GM21619 (cell line): ENCODE results near the gene SLC41A2.
"Not testable (repeated sequence)": the region's sequence is repeated elsewhere in the genome, so short reads cannot be mapped to it uniquely, and the experiment has no call there.

ENCODE experiments used
- ATAC-seq: cut with Tn5 transposase; IDR thresholded peaks from one replicate; pipeline ENCODE4 v1.9.1; 2021; ENCODE audit not compliant: unreplicated experiment

The SLC41A2 gene

DNA sequence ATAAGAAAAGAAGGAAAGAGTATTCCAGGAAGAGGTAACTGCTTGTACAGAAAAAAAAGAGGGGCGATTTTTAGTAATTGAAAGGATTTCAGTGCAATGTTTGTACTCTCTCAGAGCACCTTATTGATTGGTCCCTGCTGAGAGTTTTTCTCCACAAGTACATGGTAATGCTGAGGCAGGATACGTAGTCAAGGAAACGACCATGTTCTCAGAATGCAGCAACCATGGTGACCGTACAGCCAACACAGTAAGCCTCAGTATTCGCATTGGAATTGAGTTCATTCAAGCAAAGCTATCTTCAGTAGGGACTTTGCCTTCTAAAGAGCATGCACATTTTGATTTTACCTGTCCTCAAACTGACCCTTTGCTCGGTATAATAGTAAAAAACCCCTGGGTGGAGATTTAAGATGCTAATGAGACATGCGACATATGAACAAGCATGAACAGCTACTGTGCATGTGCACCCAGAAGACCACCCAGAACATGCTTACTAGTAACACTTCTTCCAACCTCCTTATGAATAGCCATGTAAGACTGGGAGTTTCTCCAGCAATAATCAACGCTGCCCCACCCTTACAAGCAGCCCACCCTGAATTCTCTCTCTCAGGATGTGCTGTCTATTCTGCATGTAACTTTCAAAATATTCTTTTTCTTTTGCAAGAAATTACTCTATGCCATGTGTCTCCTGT lies 6.2 kb upstream of the SLC41A2 start:
- no peak for ATAC-seq

DNA sequence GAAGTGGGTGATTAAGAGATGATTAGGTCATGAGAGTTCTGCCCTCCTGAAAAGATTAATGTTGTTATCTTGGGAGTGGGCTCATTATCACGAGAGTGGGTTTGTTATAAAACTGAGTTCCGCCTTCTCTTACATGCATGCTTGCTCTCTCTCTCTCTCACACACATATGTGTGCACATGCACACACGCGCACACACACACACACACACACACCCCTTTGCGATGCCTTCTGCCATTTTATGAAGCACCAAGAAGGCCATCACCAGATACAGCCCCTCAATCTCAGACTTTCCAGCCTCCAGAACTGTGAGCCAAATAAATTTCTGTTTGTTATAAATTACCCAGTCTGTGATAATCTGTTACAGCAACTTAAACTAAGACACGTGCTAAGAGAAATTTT lies 5.7 kb upstream of the SLC41A2 start:
- no peak for ATAC-seq

DNA sequence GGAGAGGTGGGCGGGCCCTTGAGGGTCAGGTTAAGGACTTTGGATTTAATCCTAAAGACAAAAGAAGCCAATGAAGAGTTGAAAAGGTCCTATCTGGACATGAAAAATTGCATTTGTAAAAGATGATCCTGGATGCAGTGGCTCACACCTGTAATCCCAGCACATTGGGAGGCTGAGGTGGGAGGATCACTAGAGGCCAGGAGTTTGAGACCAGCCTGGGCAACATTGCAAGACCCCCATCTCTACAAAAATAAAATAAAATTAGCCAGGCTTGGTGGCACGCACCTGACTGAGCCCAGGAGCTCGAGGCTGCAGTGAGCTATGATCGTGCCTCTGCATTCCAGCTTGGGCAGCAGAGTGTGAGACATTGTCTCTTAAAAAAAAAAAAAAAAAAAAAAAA lies 2.4 kb upstream of the SLC41A2 start:
- no peak for ATAC-seq

DNA sequence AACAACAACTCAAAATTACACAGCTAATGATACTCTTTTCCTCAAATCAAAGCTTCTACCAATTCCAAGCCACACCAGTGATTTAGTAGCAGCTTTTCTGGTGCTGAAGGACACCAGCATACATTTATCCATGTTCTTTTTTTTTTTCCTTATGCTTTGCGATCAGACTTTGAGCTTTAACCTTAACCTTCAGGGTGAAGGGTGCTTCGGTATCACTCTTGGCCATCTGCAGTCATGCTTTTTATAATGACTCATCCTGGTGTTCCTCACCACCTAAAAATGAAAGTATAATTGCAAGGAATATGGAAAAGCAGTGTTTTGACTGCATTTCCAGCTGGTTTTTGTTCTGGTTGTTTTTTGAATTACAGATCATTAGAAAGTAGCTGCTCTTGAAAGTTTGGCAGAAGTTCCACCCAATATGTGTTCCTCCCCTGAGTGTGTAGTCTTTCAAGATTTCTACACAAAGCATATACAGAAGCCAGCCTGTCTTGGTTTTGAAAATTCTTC lies 1.3 kb upstream of the SLC41A2 start:
- no peak for ATAC-seq

DNA sequence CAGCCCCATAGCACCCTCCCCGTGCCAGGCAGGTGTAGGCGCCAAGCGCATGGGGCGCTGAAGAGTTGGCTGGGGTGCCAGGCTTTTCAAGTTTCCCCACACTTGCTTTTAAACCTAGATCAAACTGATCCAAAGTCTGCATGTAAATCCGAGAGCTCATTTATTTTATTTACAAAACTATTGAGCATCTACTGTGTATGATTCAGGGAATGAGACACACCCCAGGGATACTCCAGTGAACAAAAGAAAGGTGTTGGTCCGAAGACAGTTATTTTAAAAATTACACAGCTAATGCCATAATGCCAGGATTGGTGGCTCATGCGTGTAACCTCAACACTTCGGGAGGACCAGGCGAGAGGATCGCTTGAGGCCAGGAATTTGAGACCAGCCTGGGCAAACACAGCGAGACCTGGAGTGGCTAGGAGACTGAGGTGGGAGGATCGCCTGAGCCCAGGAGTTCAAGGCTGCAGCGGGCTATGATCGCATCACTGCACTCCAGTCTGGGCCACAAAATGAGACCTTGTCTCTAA lies 780 bp upstream of the SLC41A2 start:
- no peak for ATAC-seq

DNA sequence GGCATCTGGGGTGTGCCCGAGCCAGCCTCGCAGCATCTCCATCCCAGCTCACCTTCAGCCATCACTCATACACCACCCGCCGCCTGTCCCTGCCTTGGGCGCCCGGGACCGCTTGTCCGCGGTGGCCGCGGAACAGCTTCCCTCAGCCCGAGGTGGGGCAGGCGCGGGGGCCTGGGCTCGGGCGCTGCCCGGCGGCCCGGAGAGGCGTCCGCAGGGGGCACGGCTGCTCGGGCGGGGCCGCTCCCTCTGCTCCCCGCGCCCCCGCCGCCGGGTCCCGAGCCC lies 430 bp downstream of the SLC41A2 start:
- peak; percentile 24 for ATAC-seq

DNA sequence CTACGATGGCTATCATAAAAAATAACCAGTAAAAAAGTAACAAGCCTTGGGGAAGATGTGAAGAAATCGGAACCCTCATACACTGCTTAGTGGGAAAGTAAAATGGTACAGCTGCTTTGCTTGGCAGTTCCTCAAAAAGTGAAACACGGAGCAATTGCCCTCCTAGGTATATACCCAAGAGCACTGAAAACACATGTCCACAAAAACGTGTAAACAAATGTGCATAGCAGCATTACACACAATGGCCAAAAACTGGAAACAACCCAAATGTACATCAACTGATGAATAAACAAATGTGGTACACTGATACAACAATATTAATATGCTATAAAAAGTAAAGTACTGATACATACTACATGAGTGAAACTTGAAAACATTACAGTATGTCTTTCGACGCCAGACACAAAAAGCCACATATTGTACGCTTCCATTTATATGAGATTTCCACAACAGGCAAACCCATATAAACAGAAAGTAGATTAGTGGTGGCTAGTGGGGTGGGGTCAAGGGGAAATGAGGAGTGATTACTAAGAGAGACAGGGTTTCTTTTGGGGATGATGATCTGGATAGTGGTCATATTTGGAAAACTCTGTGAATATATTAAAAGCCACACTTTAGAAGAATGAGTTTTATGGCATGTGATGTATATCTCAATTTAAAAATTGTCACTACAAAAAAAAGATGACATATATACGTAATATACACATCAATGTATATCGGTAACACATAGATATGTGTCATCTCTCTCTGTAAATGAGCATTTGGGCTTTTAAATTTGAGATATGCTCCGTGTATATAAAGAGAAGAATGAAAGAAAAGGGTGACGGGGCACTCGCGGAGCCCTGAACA lies 996 bp downstream of the SLC41A2 start:
- ATAC-seq = no peak

DNA sequence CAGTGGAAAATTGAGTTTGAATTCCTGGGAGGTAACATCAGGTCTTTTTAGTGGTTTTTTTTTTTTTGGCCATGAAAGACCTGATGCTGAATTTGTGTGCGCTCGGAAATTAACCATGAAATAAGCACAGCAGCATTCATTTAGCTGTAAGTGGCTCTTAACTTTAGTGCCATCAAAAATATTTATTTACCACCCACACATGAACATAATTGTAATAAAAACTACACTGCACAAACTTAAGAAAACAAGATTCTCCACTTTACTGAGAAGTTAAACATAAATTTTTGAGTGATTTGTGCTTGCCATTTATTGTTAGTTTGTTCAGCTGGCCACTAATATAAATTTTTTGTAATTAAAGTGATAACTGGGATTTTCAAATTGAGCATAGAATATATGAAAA lies 2.4 kb downstream of the SLC41A2 start:
- ATAC-seq = no peak

DNA sequence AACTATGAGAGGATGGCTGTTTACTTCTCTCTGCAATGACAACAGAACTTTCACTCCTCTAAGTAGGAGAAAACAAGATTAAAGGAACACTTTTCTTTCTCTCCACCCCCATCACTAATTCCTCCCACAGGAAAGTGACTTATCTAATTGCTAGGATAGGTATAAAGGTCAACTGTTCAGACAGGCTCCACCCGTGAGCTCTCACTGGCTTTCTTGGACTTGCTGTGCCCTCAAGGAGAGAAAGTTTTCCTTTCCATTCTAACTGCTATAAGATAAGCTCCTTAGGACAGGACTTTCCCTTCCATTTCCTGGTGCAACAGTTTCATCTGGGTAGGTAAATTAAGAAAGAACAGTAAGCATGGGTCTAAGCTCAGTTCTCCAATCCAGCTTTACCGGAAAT lies 4.8 kb downstream of the SLC41A2 start:
- ATAC-seq = no peak

DNA sequence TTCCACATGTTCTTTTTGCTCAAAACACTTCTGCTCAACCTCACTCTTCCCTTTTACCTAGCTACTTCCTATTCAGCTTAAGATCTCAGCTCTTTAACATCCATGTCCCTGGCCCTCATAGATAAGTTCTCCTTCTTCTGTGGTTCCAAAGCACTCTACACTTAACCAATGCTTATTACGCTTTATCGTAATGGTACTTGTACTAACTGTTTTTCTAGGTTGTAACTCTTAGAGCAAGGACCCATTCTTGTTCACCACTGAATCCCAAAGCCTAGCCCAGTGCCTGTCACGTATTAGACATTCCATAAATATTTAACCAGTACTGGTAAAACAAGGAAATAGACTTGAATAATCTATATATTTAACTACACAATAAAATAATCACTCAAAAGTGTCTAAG lies 5.3 kb downstream of the SLC41A2 start:
- no peak for ATAC-seq

DNA sequence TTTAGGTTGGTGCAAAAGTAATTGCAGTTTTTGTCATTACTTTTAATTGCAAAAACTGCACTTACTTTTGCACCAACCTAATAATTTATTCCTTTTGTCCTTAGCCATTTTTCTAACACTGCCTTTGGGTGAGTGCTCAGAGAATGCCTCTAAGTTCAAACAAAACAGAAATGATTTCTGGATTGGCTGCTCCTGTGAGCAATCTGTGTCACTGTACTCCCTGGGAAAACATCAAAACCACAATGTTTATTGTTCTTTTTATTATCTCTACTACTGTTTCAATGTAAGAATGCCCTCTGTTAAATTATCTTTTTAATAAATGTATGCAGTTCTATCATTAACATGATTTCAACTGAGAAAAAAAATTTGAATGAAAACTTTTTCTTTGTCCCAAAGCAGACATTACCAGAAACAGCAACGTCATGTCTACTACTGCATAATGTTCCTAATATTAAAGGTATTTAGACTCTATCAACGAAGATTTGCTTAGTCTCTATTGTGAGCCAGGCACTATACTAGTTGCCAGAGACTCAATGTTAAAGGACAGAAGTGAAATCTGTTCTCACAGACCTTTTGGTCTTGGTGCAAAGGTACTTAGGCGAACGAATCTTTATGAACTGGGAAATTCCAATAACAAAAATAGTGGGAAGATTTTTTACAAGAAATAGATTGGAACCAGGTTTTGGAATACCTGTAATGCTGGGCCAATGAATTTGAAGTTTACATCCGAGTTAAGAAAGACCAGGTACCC lies 6.2 kb downstream of the SLC41A2 start:
- no peak for ATAC-seq

DNA sequence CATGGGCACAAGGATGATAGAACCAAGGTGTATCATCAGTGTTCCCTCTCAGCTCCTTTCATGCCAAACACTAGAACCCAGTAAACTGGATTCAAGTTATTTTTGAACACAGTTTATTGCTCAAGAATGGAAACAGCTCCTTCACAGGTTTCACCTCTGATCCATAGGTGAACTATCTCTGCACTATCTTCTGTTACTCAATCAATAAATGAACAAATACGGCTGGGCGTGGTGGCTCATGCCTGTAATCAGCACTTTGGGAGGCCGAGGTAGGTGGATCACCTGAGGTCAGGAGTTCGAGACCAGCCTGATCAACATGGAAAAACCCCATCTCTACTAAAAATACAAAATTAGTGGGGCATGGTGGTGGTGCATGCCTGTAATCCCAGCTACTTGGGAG lies 9.4 kb downstream of the SLC41A2 start:
- not testable (repeated sequence) for ATAC-seq

DNA sequence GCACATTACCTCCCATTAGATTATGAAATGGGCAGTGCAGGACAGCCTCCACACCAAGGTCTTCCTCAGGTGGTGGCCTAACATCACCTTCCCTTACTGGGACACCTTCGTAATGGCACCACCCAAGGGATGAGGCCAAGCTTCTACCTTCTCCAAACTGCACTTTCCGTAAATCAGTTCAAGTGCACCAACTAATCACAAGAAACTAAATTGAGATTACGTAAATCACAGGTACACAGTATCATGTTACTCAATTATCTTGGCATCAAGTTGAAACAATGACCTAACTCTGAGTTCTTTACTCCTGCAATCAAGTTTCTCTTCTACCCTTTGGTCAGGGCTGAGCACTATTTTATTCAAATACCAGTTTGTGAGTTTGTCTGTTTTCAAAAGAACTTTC lies 13.8 kb downstream of the SLC41A2 start:
- no peak for ATAC-seq

DNA sequence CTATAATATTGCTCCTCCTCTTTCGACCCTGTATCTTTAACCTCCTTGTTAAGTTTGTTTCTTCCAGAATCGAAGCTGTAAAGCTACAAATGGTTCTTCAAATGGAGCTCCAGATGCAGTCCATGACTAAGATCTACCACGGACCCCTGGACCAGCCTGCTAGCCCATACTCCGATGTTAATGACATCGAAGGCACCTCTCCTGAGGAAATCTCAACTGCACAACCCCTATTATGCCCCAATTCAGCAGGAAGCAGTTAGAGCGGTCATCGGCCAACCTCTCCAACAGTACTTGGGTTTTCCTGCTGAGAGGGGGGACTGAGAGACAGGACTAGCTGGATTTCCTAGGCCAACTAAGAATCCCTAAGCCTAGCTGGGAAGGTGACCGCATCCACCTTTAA lies 14.7 kb downstream of the SLC41A2 start:
- ATAC-seq = not testable (repeated sequence)

DNA sequence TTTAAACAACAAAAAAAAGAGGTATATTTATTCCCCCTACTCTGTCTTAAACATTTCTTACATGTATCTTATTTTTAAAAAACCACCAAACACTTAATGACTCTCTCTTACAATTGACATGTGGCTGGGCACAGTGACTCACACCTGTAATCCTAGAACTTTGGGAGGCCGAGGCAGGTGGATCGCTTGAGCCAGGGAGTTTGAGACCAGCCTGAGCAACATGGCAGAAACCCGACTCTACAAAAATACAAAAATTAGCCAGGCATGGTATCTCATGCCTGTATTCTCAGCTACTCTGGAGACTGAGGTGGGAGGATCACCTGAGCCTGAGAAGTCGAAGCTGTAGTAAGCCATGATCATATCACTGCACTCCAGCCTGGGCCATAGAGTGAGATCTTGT lies 16.0 kb downstream of the SLC41A2 start:
- ATAC-seq = no peak

DNA sequence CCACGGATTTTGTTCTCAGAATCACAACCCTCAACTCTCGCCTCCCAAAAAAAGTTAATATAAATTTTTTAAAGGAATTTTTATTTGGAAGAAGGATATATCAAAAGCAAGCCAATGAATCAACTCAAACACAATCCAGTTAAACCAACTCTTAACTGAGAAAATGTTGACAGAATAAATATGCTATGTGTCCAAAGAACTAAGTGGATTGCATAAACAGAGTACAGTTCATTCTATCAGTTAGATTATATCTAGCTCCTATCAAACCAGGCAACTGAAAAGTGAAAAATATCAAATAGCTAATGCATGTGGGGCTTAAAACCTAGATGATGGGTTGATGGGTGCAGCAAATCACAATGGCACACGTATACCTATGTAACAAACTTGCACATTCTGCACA lies 16.6 kb downstream of the SLC41A2 start:
- ATAC-seq = no peak

DNA sequence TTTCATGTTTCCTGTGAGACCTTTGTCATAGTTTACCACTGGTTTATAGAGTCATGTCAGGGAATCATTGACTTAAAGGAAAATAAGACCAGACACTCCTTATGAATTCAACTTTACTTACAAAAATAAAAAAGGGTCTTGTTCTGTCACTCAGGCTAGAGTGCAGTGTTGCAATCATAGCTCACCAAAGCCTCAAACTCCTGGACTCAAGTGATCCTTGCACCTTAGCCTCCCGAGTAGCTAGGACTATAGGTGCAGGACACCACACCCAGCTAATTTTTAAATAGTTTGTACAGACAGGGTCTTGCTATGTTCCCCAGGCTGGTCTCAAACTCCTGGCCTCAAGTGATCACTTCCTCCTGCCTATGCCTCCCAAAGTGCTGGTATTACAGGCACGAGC lies 19.0 kb downstream of the SLC41A2 start:
- no peak for ATAC-seq

DNA sequence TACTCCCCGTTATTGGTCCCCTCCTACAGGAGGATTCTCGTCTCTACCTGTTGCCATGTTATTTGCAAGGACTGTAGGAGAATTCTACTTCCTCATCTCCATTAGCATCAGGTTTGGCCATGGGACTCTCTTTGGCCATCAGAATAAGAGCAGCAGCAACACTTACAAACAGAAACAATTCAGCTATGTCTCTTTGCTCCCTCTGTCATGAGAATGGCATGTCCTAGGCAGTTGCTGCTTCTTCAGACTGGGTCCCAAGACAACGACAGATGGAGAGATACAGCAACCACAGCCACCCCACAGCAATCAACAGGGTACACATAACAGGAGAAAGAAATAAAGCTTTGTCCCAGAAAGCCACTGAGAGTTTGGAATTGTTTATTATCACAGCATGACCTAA lies 19.7 kb downstream of the SLC41A2 start:
- no peak for ATAC-seq

DNA sequence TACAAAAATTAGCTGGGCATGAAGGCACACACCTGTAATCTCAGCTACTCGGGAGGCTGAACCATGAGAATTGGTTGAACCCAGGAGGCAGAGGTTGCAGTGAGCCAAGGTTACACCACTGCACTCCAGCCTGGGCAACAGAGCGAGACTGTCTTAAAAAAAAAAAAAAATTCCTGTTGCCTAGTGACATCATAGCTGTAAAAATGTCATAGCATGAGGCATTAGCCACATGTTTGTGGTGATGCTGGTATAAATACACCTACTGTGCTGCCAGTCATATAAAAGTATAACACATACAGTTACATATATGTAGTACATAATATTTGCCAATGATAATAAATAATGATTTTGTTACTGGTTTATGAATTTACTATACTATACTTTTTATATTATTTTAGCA lies 22.2 kb downstream of the SLC41A2 start:
- no peak for ATAC-seq

DNA sequence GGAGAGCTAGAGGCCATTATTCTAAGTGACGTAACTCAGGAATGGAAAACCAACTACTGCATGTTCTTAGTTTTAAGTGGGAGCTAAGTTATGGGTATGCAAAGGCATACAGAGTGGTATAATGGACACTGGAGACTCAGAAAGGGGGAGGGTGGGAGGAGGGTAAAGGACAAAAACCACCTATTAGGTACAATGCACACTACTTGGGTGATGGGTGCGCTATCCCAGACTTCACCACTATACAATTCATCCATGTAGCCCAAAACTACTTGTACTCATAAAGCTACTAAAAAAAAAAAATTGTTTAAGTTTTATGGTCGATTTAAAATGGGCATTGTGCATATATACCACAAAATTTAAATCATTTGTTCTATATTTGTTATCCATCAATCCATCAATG lies 24.3 kb downstream of the SLC41A2 start:
- no peak for ATAC-seq

DNA sequence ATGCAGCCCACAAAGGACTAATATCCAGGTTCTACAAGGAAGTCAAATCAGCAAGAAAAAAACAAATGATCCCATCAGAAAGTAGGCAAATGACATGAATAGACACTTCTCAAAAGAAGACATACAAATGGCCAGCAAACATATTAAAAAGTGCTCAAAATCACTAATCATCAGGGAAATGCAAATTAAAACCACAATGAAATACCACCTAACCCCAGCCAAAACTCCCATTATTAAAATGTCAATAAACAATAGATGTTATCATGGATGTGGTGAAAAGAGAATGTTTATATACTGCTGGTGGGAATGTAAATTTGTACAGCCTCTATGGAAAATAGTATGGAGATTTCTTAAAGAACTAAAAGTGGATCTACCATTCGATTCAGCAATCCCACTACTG lies 25.0 kb downstream of the SLC41A2 start:
- ATAC-seq = no peak
